Measurements from ENCODE around the gene E2F7.

The E2F7 gene

DNA sequence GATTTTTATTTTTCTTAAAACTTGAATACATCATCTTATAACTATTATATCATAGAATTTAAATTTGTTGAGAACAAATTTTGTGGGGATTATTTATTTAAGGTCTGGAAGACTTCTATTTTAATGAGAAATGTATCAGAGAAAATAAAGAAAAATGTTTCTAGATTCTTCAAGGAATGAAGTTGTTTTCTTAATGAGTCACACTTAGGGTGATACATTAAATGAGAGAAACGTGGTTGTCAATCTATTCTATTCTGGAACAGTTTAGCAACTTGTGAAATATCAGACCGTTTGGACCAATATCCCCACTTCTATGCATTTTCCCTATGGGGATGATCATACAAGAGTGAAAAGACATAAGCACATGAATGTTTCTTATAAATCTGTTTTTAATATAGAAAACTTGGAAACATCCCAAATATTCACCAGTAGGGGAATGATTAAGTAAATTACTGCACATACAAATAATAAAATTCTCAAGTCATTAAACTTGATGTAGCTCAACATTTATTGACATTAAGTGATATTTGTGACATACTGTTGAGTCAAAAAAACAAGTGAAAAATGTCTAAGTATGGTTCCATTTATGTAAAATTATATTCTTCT, 88.5 kb downstream of the E2F7 start:
- peak; percentile 10 for DNase-seq (ENCODE audit: low read depth)
- no peak overlapping the region for H3K4me3 ChIP-seq (ENCODE audit: low read depth, low read length)

All from skeletal muscle cell (primary cell).